IPS-18c (cell line): ENCODE measurements around the gene KATNB1.
A peak's percentile ranks its signal among the peaks of the same experiment; 100 is the strongest.
"Not testable (repeated sequence)": the region's sequence is repeated elsewhere in the genome, so short reads cannot be mapped to it uniquely, and the experiment has no call there.

Experiments
- H3K4me3 ChIP-seq: 2 replicates; pipeline ENCODE4 v1.7.0; 2013; ENCODE audit warnings: low read depth, mild to moderate bottlenecking, low read length, moderate library complexity; ENCODE audit not compliant: insufficient read depth
- H3K9me3 ChIP-seq: one replicate; pipeline ENCODE4 v1.6.1; 2013; ENCODE audit warnings: mild to moderate bottlenecking, low read length, moderate library complexity; ENCODE audit not compliant: control insufficient read depth, insufficient read depth

The KATNB1 gene

DNA sequence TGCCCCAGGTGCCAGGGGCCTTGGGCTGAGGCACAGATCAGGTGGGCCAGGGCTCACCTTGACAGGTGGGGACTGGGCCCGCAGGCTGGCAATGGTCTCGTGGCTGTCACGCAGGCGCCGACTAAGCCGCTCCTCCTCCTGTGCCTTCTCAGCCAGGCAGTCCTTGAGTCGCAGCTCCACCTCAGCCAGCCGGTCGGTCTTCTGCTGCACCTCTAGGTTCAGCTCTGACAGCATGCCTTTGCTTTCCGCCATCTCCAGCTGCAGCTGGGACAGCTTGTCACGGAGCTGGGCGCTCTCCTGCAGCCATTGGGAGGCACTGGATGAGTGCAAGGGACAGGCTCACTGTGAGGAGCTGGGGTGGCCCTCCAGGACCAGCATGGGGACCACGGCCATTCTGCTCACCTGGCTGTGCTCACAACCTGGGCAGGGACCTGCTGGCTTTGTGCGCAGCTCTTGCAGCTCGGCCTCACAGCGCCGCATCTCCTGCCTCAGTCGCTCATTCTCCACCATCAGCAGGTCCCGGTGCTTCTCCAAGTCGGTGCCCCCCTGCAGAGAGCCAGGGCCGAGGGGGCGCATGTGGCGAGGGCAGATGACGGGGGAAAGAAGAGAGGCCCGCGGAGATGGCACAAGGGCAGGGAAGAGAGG is 35.7 kb downstream of the KATNB1 start:
- no peaks in the 10 kb centered on the region for H3K9me3 ChIP-seq
- H3K4me3 ChIP-seq: no peak overlapping the region

DNA sequence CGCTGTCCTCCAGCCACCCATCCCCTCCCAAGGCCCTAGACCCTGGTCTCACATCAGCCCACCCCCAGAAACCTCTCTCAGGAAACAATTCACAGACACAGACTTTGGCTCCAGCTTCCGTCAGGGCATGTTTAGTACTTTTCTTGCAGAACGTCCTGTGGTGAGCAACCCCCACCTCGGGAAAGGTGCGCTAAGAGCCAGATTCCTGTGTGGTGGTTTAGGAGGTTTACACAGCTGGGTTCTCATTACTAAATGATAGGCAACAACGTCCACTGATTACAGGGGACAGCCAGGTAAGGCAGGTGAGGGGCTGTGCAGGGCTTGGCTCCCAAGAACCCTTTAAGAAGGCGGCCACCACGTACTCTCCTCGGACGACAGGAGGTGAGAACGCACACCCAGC is 37.4 kb downstream of the KATNB1 start:
- H3K9me3 ChIP-seq: no peaks in the 10 kb centered on the region
- no peak overlapping the region for H3K4me3 ChIP-seq

DNA sequence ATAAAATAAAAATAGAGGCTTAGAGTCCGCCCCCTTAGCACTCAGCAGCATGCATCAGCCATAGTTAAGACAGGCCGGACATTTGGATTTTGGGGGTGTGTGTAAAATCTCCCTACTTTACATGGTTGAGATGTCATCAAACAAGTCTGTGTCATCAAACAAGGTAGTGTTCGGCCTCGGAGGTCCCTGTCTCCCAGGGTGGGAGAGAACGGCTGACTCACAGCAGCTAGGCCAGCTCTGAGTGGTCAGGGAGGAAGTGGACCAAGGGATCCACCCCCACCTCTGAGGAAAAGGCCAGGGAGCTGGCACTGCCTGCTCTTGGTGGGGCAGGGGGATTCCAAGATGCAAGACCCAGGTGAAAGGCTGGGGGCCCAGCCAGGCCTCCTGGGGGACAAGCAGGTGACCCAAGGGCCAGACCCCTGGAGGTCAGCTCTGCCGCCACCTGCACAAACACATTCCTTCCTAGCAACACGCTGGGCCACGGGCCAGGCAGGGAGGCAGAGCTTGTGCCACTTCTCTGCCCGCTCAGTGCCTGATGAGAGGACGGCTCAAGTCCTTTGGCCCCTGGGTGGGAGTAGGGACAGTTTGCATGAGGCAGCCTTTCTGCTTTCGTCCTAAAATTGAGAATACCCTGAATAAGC is 38.2 kb downstream of the KATNB1 start:
- Histone ChIP-seq H3K9me3 (no peaks in the 10 kb centered on the region), H3K4me3 (no peak overlapping the region)

DNA sequence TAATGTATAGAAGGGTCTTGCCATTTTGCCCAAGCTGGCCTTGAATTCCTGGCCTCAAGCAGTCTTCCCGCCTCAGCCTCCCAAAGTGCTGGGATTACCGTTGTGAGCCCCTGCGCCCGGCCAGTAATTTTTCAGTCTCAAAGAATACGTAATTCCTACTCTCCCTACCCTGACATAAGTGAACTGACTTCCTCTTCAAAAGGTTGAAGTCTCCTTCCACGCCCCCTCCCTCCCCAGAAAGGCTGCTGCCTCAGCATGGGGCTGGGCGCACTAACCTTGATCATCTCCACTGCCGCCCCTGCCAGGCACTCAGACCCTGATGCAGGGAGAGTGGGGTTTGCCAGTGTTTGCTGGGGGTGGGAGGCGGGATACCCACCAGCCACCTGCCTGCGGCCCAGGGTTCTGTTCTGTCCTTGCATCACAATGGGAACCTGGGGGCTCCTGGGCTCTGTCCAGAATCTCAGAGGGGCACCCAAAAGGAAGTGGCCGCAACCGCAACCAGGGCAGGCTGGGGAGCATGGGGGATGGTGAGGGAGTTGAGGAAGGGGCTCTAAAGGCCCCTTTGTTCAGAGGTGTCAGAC is 39.2 kb downstream of the KATNB1 start:
- no peak overlapping the region for H3K4me3 ChIP-seq
- no peaks in the 10 kb centered on the region for H3K9me3 ChIP-seq

DNA sequence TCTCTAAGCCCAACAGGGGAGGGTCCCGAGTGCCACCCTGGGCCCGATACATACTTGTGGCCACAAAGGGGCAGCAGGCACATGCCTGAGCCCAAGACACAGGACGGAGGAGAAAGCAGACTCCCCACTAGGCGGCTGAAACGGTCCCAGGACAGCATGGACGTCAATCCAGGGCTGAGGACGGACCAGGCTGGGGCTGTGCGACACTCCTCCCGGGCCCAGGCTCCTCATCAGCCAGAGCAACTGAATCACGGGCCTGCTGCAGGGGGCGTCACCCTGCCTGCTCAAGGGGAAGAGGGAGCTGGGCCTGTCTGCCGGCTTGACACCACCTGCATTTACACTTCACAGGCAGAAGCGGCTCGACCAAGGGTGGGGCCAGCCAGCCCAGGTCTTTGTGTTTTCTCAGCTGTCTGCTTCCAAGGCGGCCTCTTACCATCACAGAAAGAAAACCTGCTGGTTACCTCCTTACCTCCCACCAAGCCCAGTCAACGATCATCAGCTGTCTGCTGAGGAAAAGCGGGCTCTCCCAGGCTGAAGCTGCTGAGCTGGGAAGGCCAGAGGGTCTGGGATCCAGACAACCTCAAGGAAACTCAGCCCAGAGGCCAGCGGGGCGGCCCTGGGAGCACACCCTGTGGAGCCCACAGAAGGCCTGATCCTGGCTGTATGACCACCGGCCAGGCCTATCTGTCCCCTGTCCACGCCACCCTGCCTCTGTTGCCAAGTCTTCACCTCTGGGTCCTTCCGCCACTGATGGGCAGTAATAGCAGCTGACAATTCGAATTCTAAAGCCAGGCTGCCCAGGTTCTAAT is 40.3 kb downstream of the KATNB1 start:
- 0 out of 2 replicates have a peak overlapping the region, but pooled peaks have one; percentile 17 for H3K4me3 ChIP-seq
- no peaks in the 10 kb centered on the region for H3K9me3 ChIP-seq

DNA sequence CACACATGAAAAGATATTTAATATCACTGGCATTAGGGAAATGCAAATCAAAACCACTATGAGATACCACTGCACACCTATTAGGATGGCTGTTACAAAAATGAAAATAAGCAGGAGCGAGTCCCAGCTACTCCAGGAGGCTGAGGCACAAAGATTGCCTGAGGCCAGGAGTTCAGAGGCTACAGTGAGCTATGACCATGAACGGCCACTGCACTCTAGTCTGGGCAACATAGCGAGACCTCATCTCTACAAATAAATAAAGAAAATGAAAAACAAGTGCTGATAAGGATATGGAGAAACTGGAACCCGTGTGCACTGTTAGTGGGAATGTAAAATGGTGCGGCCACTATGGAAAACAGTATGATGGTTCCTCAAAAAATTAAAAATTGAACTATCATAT is 43.1 kb downstream of the KATNB1 start:
- H3K4me3 ChIP-seq: no peak overlapping the region

DNA sequence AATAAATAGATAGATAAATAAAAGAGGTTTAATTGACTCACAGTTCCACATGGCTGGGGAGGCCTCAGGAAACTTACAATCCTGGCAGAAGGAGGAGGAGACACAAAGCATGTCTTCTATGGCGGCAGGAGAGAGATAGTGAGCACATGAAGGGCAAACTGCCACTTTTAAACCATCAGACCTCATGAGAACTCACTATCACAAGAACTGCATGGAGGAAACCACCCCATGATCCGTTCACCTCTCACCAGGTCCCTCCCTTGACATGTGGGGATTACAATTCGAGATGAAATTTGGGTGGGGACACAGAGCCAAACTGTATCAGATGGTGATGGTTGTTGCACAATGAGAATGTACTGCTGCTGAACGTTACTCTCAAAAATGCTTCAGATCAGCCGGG is 44.3 kb downstream of the KATNB1 start:
- not testable (repeated sequence) for H3K4me3 ChIP-seq, H3K9me3 ChIP-seq

More for the DNA sequence above, 43.1 kb downstream of the KATNB1 start:
- no peaks in the 10 kb centered on the region for H3K9me3 ChIP-seq

DNA sequence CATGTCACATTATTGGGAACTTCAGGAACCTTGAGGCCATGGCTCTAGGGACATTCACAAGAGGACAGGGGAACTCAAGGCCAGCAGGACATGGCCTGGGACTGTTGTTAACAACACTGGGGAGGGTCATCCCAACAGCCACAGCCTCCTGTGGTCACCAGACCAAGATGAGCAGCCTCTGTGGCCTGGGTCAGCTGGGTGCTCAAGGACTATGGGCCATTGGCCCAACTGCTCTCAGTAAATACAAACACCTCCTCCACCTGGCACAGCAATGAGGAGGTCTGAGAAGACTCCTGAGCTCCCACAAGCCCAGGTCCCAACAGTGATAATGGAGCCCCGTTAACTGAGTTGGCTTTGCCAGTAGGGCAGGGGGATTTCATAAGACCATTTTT is 45.8 kb downstream of the KATNB1 start:
- Histone ChIP-seq H3K4me3 (no peak overlapping the region), H3K9me3 (no peaks in the 10 kb centered on the region)

DNA sequence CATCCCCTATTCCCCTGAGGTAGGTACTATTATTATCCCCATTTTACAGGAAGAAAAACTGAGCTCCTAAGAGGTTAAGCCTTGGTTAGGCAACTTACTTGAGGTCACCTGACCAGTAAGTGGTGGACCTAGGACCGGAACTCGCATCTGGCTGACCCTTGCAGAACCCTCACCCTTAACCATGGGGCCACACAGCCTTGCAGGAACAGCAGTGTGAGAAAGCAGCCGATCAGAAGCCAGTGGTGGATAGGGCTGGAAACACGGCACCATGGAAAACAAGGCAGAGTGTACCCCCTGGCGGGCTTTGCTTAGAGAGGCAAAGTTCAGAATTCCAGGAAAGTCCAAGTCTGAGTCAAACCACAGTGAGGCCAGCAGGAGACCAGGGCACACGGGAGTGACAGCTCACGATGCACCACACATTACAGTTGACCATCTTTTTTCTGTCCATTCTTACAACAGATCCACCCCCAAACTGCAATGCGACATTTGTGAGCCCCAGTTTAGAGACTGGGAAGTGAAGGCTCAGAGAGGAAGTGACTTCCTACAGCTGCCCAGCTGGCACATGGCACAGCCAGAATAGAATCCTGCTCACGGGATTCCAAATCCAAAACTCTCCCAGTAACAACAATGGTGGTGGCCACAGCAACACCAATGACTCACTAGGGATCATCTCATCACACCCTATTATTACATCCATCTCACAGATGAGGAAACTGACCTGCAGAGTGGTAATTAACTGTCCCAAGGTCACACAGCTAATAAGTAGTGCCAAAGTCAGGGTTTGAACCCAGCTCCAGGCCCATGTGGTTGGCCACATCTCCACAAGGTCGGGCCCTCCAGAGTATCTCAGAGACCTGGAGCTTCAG is 46.4 kb downstream of the KATNB1 start:
- no peak overlapping the region for H3K4me3 ChIP-seq
- no peaks in the 10 kb centered on the region for H3K9me3 ChIP-seq

DNA sequence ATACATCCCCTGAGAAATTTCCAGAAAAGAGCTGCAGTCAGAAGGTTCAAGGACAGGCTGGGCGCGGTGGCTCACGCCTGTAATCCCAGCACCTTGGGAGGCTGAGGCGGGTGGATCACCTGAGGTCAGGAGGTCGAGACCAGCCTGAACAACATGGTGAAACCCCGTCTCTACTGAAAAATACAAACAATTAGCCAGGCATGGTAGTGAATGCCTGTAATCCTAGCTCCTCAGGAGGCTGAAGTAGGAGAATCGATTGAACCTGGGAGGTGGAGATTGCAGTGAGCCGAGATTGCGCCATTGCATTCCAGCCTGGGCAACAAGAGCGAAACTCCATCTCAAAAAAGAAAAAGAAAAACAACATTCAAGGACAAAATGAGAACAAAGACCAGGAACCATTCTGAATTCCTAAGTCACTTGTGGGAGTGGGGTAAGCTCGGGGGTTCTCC is 47.1 kb downstream of the KATNB1 start:
- H3K9me3 ChIP-seq, H3K4me3 ChIP-seq: not testable (repeated sequence)

DNA sequence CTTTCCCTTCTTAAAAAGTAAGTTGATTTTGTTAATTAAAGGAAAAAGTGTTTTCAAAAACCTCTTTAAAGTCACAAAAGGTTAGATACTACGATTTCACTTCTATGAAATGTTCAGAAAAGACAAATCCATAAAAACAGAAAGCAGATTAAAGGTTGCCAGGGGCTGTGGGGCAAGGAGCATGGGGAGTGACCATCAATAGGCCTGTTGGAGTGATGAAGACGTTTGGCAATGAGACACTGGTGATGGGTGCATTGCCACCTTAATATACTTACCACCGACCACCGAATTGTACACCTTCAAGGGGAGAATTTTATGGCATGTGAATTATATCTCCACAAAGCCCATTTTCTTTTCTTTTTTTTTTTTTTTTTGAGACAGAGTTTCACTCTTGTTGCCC is 47.5 kb downstream of the KATNB1 start:
- H3K9me3 ChIP-seq: no peaks in the 10 kb centered on the region
- no peak overlapping the region for H3K4me3 ChIP-seq

DNA sequence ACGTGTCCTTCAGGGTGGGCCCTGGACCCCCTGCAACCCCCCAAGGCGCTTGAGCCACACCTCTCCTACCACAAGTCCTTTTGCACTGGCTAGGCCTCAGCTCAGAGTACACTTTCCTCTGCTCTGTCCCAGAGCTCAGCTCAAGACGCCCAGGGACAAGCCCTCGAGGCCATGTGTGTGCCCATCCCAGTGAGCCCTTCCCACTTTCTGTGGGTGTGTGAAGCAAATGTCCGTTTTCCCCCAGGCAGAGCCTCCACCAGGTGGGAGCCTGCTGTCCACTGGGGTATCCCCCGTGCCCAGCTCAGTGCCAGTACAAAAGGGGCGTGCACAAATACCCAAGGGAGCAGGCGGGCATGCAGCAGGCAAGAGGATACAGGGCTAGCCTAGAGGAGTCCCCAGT is 48.3 kb downstream of the KATNB1 start:
- Histone ChIP-seq H3K4me3 (no peak overlapping the region), H3K9me3 (no peaks in the 10 kb centered on the region)

DNA sequence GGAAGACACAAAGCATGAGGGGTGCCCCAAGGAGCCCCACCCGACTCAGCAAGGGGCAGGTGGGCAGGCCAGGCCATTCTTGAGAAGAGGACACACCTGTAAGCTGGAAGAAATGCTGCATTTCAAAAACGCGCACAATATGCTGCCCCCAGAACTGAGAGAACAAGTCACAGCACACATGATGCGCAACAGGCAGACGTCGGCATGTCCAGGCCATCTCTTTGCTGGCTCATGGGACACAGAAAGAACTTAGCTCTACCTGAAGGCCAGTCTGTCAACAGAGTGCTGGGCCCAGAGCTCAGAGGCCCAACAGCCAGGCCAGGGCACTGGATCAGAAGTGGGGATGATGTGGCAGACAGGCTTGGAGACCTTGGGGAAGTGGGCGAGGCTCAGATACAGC is 48.8 kb downstream of the KATNB1 start:
- Histone ChIP-seq H3K4me3 (no peak overlapping the region), H3K9me3 (no peaks in the 10 kb centered on the region)

DNA sequence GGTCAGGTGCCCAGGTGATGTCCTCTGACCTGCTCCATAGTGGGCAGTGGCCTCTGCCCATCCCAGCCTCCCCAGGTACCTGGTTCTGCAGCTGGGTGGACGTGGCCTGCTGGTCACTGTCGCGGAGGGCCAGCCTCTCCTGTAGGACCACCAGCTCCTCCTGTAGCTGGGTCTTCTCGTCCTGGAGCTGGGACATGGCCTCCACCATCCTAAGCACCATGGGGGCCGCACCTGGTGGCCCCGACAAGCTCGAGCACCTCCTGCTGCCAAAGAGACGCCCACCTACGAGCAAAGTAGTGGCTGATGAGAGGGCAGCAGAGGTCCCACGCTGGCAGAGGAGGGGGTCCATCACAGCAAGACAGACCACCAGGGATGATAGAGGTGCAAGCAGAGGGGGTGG is 49.8 kb downstream of the KATNB1 start:
- no peaks in the 10 kb centered on the region for H3K9me3 ChIP-seq
- no peak overlapping the region for H3K4me3 ChIP-seq

DNA sequence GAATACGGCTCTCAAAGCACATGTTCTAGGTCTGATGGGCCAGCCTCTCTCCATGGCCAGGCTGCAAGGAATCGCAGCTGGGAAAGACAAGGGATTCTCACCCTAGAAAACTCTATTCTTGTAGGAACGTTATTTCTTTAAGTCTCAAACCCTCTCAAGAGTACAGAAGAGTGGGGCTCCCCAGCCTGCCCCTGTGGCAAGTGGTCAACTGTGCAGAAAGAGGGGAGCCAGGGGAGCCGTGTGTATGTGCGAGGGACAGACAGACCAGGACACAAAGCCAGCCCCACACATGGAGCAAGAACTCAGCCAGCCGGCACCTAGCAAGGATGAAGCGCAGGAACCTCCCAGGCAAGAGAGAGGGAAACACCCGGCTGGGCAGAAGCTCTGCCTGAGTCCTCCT is 50.4 kb downstream of the KATNB1 start:
- Histone ChIP-seq H3K9me3 (no peaks in the 10 kb centered on the region), H3K4me3 (no peak overlapping the region)

DNA sequence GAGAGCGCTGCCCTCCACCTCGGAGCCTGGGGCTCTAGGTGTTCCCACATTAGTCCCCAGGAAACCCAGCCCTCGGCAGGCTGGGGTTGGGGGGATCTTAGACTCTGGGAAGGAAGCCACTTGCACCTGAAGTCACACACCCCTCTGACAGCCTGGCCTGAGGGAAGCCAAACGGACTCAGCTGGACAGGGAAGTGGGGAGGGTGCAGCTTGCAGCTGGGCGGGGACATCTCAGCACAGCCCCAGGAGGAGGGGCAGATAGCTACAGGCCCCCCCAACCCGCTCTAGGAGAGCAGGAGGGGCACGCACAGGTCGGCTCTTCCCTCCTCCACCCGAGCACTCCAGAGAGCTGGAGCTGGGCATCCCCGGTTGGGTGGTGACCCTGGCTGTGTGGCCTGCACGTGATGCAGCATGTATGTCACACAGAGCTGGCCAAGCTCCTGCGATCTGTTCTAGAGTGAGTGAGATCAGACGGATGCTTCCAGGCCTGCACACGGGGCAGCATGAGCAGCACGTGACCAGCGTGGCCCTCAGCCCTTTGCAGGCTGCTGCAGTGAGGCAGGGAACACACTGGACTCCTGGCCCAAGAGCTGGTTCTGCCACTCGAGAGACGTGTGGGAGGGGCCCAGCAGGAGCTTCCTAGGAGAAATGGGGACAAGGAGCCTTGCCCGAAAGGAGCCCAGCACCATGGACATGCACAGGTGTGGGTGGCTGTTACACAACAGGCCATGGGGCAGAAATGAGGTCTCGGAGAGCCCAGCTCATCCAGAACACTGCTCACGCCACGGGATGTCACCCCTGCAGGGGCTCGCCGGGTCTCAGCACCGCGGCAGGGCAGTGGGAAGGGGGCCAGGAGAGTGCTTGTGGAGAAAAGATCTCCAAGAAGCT is 51.3 kb downstream of the KATNB1 start:
- Histone ChIP-seq H3K4me3 (no peak overlapping the region), H3K9me3 (no peaks in the 10 kb centered on the region)
